BE2C (cell line): ENCODE results near the gene NOP9.
A peak's percentile ranks its signal among the peaks of the same experiment; 100 is the strongest.

Experiments used
- DNase-seq: peaks from one replicate; pipeline ENCODE4 v3.0.0-alpha.2; 2020
- H3K27me3 ChIP-seq: fragments of 250-450 bp; sonication (Bioruptor Pico); 2 replicates; pipeline ENCODE4 v1.5.1; 2020; ENCODE audit warnings: mild to moderate bottlenecking
- H3K36me3 ChIP-seq: fragments of 250-450 bp; sonication (Bioruptor Pico); 2 replicates; pipeline ENCODE4 v1.5.1; 2020; ENCODE audit warnings: mild to moderate bottlenecking
- H3K4me1 ChIP-seq: fragments of 250-450 bp; sonication (Bioruptor Pico); 2 replicates; pipeline ENCODE4 v1.5.1; 2020
- H3K4me3 ChIP-seq: 2 replicates; pipeline ENCODE4 v1.5.1; 2011; ENCODE audit warnings: low read depth, low read length
- H3K9me3 ChIP-seq: fragments of 250-450 bp; sonication (Bioruptor Pico); 2 replicates; pipeline ENCODE4 v1.5.1; 2020
- TF ChIP-seq, protein P1 (sequence below): IDR thresholded peaks from 2 replicates; pipeline ENCODE4 v1.5.1; 2012; ENCODE audit warnings: mild to moderate bottlenecking, low read depth, low read length

The NOP9 gene

DNA sequence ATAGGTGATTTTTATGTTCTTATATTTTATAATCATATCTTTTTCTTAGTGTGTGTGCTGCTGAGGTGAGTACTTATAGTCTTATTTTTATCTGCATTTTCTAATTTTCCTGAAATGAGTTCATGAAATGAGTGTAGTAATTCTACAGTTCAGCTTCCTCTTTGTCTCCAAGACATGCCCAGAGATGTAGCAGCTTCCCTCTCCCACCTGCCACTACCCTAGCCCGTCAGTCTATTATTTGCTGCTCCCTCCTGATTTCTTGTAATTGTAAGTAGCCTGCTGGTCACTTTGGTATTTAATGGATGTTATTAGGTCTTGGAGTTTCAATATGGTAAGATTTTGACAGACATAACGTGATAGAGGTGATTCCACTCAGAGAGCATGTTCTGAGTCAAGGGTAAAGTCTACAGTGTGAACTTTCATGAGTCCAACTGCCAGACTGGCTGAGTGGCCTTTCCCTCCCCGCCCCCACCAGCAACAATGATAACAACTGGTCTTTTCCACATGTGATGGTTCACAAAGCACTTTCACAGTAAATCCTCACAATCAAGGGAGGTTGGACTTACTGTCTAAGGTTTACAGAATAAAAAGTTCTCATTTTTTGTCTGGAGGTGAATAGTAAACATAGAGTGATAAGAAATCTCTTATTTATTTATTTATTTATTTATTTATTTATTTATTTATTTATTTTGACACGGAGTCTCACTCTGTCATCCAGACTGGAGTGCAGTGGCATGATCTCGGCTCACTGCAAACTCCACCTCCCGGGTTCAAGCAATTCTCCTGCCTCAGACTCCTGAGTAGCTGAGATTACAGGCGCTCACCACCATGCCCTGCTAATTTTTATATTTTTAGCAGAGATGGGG, 44.4 kb downstream of the NOP9 start:
- peaks cover 63% of the 10 kb centered on the region for H3K27me3 ChIP-seq
- H3K9me3 ChIP-seq = no peaks in the 10 kb centered on the region
- no peaks in the 10 kb centered on the region for H3K4me1 ChIP-seq
- DNase-seq = no peak
- no peaks in the 10 kb centered on the region for H3K36me3 ChIP-seq
- TF ChIP-seq, protein P1, sequence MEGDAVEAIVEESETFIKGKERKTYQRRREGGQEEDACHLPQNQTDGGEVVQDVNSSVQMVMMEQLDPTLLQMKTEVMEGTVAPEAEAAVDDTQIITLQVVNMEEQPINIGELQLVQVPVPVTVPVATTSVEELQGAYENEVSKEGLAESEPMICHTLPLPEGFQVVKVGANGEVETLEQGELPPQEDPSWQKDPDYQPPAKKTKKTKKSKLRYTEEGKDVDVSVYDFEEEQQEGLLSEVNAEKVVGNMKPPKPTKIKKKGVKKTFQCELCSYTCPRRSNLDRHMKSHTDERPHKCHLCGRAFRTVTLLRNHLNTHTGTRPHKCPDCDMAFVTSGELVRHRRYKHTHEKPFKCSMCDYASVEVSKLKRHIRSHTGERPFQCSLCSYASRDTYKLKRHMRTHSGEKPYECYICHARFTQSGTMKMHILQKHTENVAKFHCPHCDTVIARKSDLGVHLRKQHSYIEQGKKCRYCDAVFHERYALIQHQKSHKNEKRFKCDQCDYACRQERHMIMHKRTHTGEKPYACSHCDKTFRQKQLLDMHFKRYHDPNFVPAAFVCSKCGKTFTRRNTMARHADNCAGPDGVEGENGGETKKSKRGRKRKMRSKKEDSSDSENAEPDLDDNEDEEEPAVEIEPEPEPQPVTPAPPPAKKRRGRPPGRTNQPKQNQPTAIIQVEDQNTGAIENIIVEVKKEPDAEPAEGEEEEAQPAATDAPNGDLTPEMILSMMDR = no peak
- H3K4me3 ChIP-seq = no peak overlapping the region

DNA sequence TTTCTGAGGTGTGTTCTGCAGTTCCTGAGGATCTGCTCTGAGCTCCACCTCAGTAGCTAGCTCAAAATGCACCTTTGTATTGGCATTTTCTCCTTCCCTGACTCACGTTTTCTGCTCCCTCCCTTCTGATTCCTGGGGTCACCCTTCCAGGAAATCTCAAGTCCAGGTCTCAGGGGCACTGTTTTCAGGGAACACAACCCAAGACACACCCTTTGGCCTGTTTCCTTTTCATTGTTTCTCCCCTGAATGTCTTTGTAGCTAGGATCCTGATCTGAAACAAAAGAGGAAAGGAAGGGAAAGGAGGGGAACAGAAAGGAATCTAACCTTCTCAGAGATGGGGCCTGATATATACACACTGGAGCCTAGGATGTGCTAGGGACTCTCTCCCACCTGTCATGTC, 47.5 kb downstream of the NOP9 start:
- no peaks in the 10 kb centered on the region for H3K4me1 ChIP-seq
- H3K36me3 ChIP-seq = no peaks in the 10 kb centered on the region
- TF ChIP-seq, protein P1 = no peak
- H3K9me3 ChIP-seq = no peaks in the 10 kb centered on the region
- H3K4me3 ChIP-seq = no peak overlapping the region
- peaks cover 83% of the 10 kb centered on the region for H3K27me3 ChIP-seq
- DNase-seq = no peak

DNA sequence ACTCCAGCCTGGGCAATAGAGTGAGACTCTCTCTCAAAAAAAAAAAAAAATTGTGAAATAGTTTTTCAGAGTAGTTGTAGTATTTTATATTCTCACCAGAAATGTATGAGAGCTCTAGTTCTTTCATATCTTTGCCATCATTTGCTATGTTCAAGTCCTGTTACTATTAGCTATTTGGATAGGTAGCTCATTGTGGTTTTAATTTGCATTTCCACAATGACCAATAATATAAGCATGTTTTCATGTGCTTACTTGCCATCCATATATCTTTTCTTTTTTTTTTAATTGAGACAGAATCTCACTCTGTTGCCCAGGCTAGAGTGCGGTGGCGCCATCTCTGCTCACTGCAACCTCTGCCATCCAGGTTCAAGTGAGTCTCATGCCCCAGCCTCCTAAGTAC, 48.5 kb downstream of the NOP9 start:
- Histone ChIP-seq H3K36me3 (no peaks in the 10 kb centered on the region), H3K27me3 (peaks cover 86% of the 10 kb centered on the region), H3K4me3 (no peak overlapping the region), H3K4me1 (no peaks in the 10 kb centered on the region), H3K9me3 (no peaks in the 10 kb centered on the region)
- TF ChIP-seq, protein P1 = no peak
- no peak for DNase-seq

DNA sequence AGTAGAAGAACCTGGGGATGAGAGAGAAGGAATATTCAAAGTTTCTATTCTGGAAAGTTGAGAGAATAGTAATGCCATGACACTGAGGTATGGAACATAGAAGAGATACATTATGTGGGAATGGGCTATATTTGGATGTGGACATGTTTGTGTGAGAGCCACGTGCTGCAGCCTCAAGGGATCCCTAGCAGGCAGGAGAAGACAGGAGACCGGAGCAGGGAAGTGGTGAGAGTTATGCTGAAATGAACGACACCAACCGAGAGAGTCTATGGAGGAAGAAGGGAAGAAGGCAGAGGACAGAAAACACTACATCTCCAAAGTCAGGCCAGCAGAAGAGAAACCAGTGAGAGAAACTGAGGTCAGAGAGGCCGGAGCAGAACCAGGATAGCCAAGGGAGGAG, 50.1 kb downstream of the NOP9 start:
- Histone ChIP-seq H3K9me3 (no peaks in the 10 kb centered on the region), H3K27me3 (peaks cover 78% of the 10 kb centered on the region), H3K4me3 (no peak overlapping the region), H3K36me3 (no peaks in the 10 kb centered on the region), H3K4me1 (no peaks in the 10 kb centered on the region)
- TF ChIP-seq, protein P1 = no peak
- no peak for DNase-seq

DNA sequence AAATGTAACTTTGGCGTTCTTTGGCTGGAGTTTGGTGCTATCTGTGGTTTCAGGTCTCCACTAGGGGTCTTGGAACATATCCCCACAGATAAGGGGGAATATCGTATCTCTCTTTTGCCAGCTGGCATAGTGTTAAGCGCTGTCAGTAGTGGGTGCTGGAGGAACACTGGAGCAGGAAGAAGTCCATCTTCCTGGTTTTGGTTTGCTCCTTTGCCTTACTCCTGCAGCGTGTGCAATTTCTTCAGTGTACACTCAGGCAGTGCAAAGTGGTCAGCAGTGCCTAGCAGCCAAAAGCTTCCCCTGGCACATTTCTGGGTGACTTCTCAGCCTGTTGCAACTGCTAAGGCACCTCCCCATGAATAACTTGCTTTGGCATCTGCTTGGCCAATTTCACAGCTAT, 51.9 kb downstream of the NOP9 start:
- no peak for DNase-seq
- peaks cover 68% of the 10 kb centered on the region for H3K27me3 ChIP-seq

More for the DNA sequence above, 51.9 kb downstream of the NOP9 start:
- Histone ChIP-seq H3K9me3 (no peaks in the 10 kb centered on the region), H3K36me3 (no peaks in the 10 kb centered on the region), H3K4me1 (no peaks in the 10 kb centered on the region), H3K4me3 (no peak overlapping the region)
- TF ChIP-seq, protein P1 = peak; percentile 38
